ENCODE measurements around the gene EDAR. TPM values are rescaled to one million over a fixed set of nuclear protein-coding genes. Genes with fewer than 3 reads are reported as not detected.

Gene EDAR
- total and polyA plus RNA-seq, 2 of the 4 experiments (the other 2 are of a cell fraction), result not detected

DNA sequence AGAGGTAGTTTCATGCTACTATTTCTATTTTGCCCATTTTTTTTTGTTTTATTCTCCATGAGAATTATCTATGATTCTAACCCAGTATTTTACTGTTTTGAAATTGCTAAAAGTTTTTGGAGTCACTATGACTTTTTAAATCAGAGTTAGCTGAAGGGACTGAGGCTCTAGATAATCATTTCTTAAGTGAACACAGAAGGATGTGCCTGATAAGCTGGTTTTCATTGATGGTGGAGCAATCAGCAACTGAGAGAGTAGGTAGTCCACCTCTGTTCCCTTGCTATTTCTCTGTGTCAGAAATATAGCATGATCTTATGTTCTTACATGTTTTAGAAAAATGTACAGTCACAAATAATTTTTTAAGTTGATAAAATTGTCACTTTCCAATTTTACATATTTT is 143.1 kb downstream of the EDAR start:
- ATAC-seq (ENCODE audit: low read depth) (no peak), DNase-seq (no peak)
- Histone ChIP-seq H2BK15ac (ENCODE audit: low read depth, low read length) (no peak overlapping the region), H2AK9ac (replicated peaks; ENCODE audit: low read depth, low read length, poor library complexity) (no peak overlapping the region), H2BK120ac (ENCODE audit: low read depth, low read length) (no peak overlapping the region), H4K91ac (ENCODE audit: insufficient read depth, low read depth, low read length) (no peak overlapping the region), H3K9ac (ENCODE audit: low read depth, low read length) (no peak overlapping the region), H3K23ac (ENCODE audit: low read depth, low read length) (no peak overlapping the region), H3K27me3 (ENCODE audit: control insufficient read depth, insufficient read depth, low read length) (no peaks in the 10 kb centered on the region), H3K56ac (ENCODE audit: extremely low read depth, insufficient read depth, low read length) (no peak overlapping the region), H3K27ac (ENCODE audit: insufficient read depth, low read length) (no peak overlapping the region), H3K9me1 (ENCODE audit: insufficient read depth, low read length) (0 out of 2 replicates have a peak, but pooled peaks cover 2% of the 10 kb centered on the region), H2BK20ac (ENCODE audit: low read depth, low read length) (no peak overlapping the region), H3K4ac (ENCODE audit: low read depth, low read length) (no peak overlapping the region), H3K4me2 (ENCODE audit: low read depth, low read length) (no peak overlapping the region), H3K9me3 (ENCODE audit: control insufficient read depth, insufficient read depth, low read length) (no peaks in the 10 kb centered on the region), H4K20me1 (ENCODE audit: insufficient read depth, low read length) (no peaks in the 10 kb centered on the region), H3K4me3 (ENCODE audit: insufficient read depth, low read depth, low read length) (no peak overlapping the region), H3K18ac (ENCODE audit: low read depth, low read length) (no peak overlapping the region), H3K14ac (replicated peaks; ENCODE audit: low read depth, low read length) (no peak overlapping the region), H3K79me1 (ENCODE audit: low read depth in 1 of 2, low read length in 2 of 2) (no peaks in the 10 kb centered on the region), H3K4me1 (ENCODE audit: control insufficient read depth, insufficient read depth, low read length) (no peaks in the 10 kb centered on the region), H2AK5ac (ENCODE audit: low read depth, low read length) (no peak overlapping the region), H4K8ac (ENCODE audit: low read depth in 2 of 2, low read length in 2 of 2) (no peak overlapping the region), H2BK5ac (ENCODE audit: low read depth, low read length, poor library complexity, severe bottlenecking) (no peak overlapping the region), H3K36me3 (ENCODE audit: control insufficient read depth, insufficient read depth, low read length) (no peaks in the 10 kb centered on the region; the same call in 1 of the 2 replicates), H4K5ac (ENCODE audit: low read depth, low read length) (no peak overlapping the region), H2AFZ (replicated peaks; ENCODE audit: low read length, poor library complexity) (no peak overlapping the region)
- POLR2A ChIA-PET (ENCODE audit: unreplicated experiment), result no interaction called here
- in situ Hi-C loops (cut with MboI; ENCODE audit: low sequenced_read_pairs) (no loop called here), intact Hi-C loops (cut with micrococcal nuclease) (no loop called here), dilution Hi-C loops (cut with HindIII; ENCODE audit: low sequenced_read_pairs, unreplicated experiment) (no loop called here)
- BruUV-seq (replicated peaks), result no TSS peak
- no peak for TF ChIP-seq CHD1 (IDR thresholded peaks at IDR 0.05; ENCODE audit: low read depth, low read length)
- TF ChIP-seq FOS (IDR thresholded peaks at IDR 0.05; ENCODE audit: low read depth, low read length), result no peak
- no peak for TF ChIP-seq POLR2A (IDR thresholded peaks at IDR 0.05; ENCODE audit: low read depth, low read length)
- TF ChIP-seq BHLHE40 (IDR thresholded peaks at IDR 0.05; ENCODE audit: low read depth, low read length), result no peak
- TF ChIP-seq ELK1 (IDR thresholded peaks at IDR 0.05; ENCODE audit: borderline replicate concordance, low read depth, low read length), result no peak
- TF ChIP-seq, protein P1, sequence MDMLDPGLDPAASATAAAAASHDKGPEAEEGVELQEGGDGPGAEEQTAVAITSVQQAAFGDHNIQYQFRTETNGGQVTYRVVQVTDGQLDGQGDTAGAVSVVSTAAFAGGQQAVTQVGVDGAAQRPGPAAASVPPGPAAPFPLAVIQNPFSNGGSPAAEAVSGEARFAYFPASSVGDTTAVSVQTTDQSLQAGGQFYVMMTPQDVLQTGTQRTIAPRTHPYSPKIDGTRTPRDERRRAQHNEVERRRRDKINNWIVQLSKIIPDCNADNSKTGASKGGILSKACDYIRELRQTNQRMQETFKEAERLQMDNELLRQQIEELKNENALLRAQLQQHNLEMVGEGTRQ (IDR thresholded peaks at IDR 0.05; ENCODE audit: low read depth, low read length), result no peak
- TF ChIP-seq MAZ (IDR thresholded peaks at IDR 0.05; ENCODE audit: borderline replicate concordance, low read depth, low read length), result no peak
- no peak for TF ChIP-seq RAD21 (IDR thresholded peaks at IDR 0.05; ENCODE audit: low read length)
- TF ChIP-seq RCOR1 (IDR thresholded peaks at IDR 0.05; ENCODE audit: insufficient replicate concordance, low read length), result no peak
- no peak for TF ChIP-seq NFE2L2 (IDR thresholded peaks at IDR 0.05; ENCODE audit: low read depth, low read length)
- no peak for TF ChIP-seq SMC3 (IDR thresholded peaks at IDR 0.05; ENCODE audit: low read depth, low read length)
- no peak for TF ChIP-seq RFX5 (IDR thresholded peaks at IDR 0.05; ENCODE audit: low read depth, low read length)
- TF ChIP-seq MAFK (IDR thresholded peaks at IDR 0.05; ENCODE audit: low read depth, low read length), result no peak
- no peak for TF ChIP-seq CEBPB (IDR thresholded peaks at IDR 0.05; ENCODE audit: low read depth, low read length)
- CTCF ChIA-PET, result no interaction called here

Data from IMR-90 (cell line).